Lung (tissue), 12 donors: ENCODE measurements around the gene ACTL9. TPM values are rescaled to one million over a fixed set of nuclear protein-coding genes. Genes with fewer than 3 reads are reported as not detected.

Source experiments
- ATAC-seq: fragments of 200-7000 bp; cut with Tn5 transposase; one replicate; pipeline ENCODE4 v1.9.1; 2020; ENCODE audit warnings: moderate number of reproducible peaks; ENCODE audit not compliant: insufficient read depth, low FRiP score
- DNase-seq, 3 donors: peaks; one replicate each; pipeline ENCODE4 v3.0.0-alpha.2; 2013 to 2017
- H3K27ac ChIP-seq, 2 donors: one replicate each; pipeline ENCODE4 v1.5.1; 2013; ENCODE audit warnings: mild to moderate bottlenecking in 2 of 2, moderate library complexity in 2 of 2, control low read depth in 1 of 2, inconsistent platforms in 1 of 2, low read depth in 1 of 2, low read length in 1 of 2
- H3K27me3 ChIP-seq, 3 donors: one replicate each; pipeline ENCODE4 v1.5.1; 2013; ENCODE audit warnings: low read length in 2 of 3; ENCODE audit not compliant: control insufficient read depth in 3 of 3, insufficient read depth in 3 of 3
- H3K36me3 ChIP-seq, 4 donors: one replicate each; pipeline ENCODE4 v1.5.1; 2013; ENCODE audit warnings: low read length in 4 of 4, mild to moderate bottlenecking in 1 of 4, moderate library complexity in 1 of 4; ENCODE audit not compliant: control insufficient read depth in 4 of 4, insufficient read depth in 4 of 4
- H3K4me1 ChIP-seq, 5 donors: one replicate each; pipeline ENCODE4 v1.5.1; 2013; ENCODE audit warnings: low read length in 5 of 5, mild to moderate bottlenecking in 2 of 5, moderate library complexity in 1 of 5; ENCODE audit not compliant: control insufficient read depth in 5 of 5, insufficient read depth in 5 of 5
- H3K4me3 ChIP-seq: one replicate; pipeline ENCODE4 v1.5.1; 2013; ENCODE audit warnings: mild to moderate bottlenecking, control low read depth, moderate library complexity
- H3K9ac ChIP-seq, 2 donors: one replicate each; pipeline ENCODE4 v1.5.1; 2013; ENCODE audit warnings: low read length in 2 of 2, control low read depth in 1 of 2; ENCODE audit not compliant: insufficient read depth in 1 of 2
- H3K9me3 ChIP-seq, 4 donors: one replicate each; pipeline ENCODE4 v1.5.1; 2013; ENCODE audit warnings: low read length in 3 of 4, mild to moderate bottlenecking in 1 of 4, moderate library complexity in 1 of 4; ENCODE audit not compliant: control insufficient read depth in 4 of 4, insufficient read depth in 3 of 4
- WGBS, 2 donors: extraction: QIAGEN DNeasy Blood & Tissue Kit; methylation state at CpG; one replicate each; pipeline ENCODE4 v1.1.7; 2013; 5-methylcytosine and 5-hydroxymethylcytosine counted together
- polyA plus RNA-seq, 2 donors: library from polyadenylated mRNA; stranded (reverse); fragments of 200-250 nt; gene quantifications; one replicate each; pipeline ENCODE4 v1.2.1, GENCODE V29; 2013
- total RNA-seq, 2 donors: library from RNA; depleted of rRNA in 1 of 2; stranded (reverse); fragments of >200 nt in 1 of 2; gene quantifications; one replicate each; pipeline ENCODE4 v1.2.1, GENCODE V29; 2014 to 2021
- TF ChIP-seq, protein P1 (sequence below): IDR thresholded peaks from 2 replicates; pipeline ENCODE4 v1.5.1; 2012; ENCODE audit warnings: mild to moderate bottlenecking; ENCODE audit errors: control extremely low read depth, extremely low read depth
- donor health status: control.
- donor health status: control.
- donor health status: Bipolar disorder and iron deficiency.
- donor health status: healthy.
- donor health status: DM: yes; HTN: yes; CAD: no.

The ACTL9 gene
- total and polyA plus RNA-seq, 4 donors = not detected

- TF ChIP-seq, protein P1, sequence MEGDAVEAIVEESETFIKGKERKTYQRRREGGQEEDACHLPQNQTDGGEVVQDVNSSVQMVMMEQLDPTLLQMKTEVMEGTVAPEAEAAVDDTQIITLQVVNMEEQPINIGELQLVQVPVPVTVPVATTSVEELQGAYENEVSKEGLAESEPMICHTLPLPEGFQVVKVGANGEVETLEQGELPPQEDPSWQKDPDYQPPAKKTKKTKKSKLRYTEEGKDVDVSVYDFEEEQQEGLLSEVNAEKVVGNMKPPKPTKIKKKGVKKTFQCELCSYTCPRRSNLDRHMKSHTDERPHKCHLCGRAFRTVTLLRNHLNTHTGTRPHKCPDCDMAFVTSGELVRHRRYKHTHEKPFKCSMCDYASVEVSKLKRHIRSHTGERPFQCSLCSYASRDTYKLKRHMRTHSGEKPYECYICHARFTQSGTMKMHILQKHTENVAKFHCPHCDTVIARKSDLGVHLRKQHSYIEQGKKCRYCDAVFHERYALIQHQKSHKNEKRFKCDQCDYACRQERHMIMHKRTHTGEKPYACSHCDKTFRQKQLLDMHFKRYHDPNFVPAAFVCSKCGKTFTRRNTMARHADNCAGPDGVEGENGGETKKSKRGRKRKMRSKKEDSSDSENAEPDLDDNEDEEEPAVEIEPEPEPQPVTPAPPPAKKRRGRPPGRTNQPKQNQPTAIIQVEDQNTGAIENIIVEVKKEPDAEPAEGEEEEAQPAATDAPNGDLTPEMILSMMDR = no peak
- Histone ChIP-seq H3K4me1 (no peaks in the 10 kb centered on the region), H3K4me3 (no peak overlapping the region), H3K9me3 (peaks cover 0 to 11% (median 0%) of the 10 kb centered on the region in 4 donors), H3K9ac (no peak overlapping the region), H3K27me3 (no peaks in the 10 kb centered on the region), H3K27ac (no peak overlapping the region), H3K36me3 (no peaks in the 10 kb centered on the region)
- no peak for ATAC-seq
- no peak for DNase-seq
- WGBS, 2 donors = 76 to 80% methylated on average over 2 of the region's 2 CpGs
These were observed 17.1 kb downstream of the ACTL9 start for GRCh38 chr19:8681345-8682029.

- H3K36me3 ChIP-seq = no peaks in the 10 kb centered on the region
- no peaks in the 10 kb centered on the region for H3K4me1 ChIP-seq
- no peaks in the 10 kb centered on the region for H3K27me3 ChIP-seq
- no peak for DNase-seq
- H3K27ac ChIP-seq = no peak overlapping the region
- 86 to 88% methylated on average over 5 of the region's 5 CpGs for WGBS, 2 donors
- no peak for ATAC-seq
- TF ChIP-seq, protein P1 = no peak
- peaks cover 0 to 11% (median 0%) of the 10 kb centered on the region in 4 donors for H3K9me3 ChIP-seq
- H3K9ac ChIP-seq = no peak overlapping the region
- H3K4me3 ChIP-seq = no peak overlapping the region
These were observed 17.8 kb downstream of the ACTL9 start for GRCh38 chr19:8680676-8681344.

DNA sequence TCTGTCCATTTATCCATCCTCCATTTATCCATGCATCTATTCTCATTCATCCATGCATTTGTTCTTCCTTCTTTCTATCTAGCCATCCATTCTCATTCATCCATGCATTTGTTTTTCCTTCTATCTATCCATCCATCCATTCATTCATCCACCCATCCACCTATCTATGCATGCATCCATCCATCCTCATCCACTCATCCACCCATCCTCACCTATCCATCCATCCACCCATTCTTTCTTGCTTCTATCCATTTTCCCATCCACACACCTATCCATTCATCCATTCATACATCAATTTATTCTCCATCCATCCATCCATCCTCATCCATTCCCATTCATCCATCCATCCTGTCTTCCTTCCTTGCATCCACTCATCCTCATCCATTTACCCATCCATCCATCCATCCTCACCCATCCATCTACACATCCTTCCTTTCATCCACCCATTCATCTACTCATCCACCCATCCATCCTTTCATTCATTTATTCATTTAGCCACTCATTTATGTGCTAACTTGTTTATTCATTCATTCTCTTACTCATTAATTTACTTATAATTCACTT is 20.3 kb downstream of the ACTL9 start:
- Histone ChIP-seq H3K4me1 (peaks cover 0 to under 1% (median 0%) of the 10 kb centered on the region in 5 donors), H3K9ac (no peak overlapping the region), H3K4me3 (no peak overlapping the region), H3K27me3 (no peaks in the 10 kb centered on the region), H3K36me3 (no peaks in the 10 kb centered on the region), H3K27ac (no peak overlapping the region), H3K9me3 (peaks cover 0 to 14% (median 0%) of the 10 kb centered on the region in 4 donors)
- TF ChIP-seq, protein P1 = no peak
- no peak for DNase-seq
- no peak for ATAC-seq
